GM10248 (cell line): Measurements from ENCODE around the gene ACSL5.

Experiments used
- CTCF ChIA-PET: fragments of 300-600 bp; sonication (Branson Sonifier 250); formaldehyde crosslinking; extraction: SDS; loops from one replicate; lab custom pipeline; 2021; ENCODE audit warnings: antibody characterized with exemption; lab: Yijun Ruan, JAX
- POLR2A ChIA-PET: fragments of 350-650 bp; sonication (Branson Sonifier 250); formaldehyde crosslinking; extraction: SDS; loops from one replicate; lab custom pipeline; 2020; ENCODE audit warnings: antibody characterized with exemption; lab: Yijun Ruan, JAX
- DNase-seq: peaks from one replicate; pipeline ENCODE4 v3.0.0; 2012; ENCODE audit errors: extremely low spot score
- CTCF ChIP-seq: IDR thresholded peaks from 2 replicates; pipeline ENCODE4 v1.5.1; 2012; ENCODE audit warnings: mild to moderate bottlenecking, low read depth; ENCODE audit errors: extremely low read depth, missing control alignments, control extremely low read depth

Gene ACSL5

GRCh38 chr10:112347709-112348671 is 25.9 kb upstream of the ACSL5 start:
- ChIA-PET POLR2A (no interaction called here), CTCF (interaction anchor here (1.7 to 3.0 kb wide), 2 partner anchors 15 to 32 kb away, joined by 7 to 9 read pairs; no protein-coding TSS in a partner anchor)
- no peak for DNase-seq
- no peak for TF ChIP-seq CTCF

DNA sequence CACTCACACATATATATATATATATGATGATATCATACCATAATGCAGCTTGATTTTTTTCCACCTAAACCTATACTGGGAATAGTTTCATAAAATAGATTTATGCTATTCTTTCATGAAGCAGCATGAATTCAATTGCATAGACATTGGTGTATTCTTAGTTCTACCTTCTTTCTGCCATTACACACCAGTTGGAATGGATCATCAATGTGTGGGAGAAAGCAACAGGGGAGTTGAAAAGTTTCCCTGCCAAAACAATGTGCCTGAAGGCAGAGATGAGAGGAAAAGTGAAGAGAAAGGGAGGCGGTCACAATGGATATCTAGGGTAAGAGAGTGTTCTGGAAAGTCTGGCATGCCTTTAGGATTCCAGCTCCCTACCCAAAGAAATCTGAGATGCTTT is 25.2 kb upstream of the ACSL5 start:
- no peak for TF ChIP-seq CTCF
- ChIA-PET CTCF (interaction anchor here (1.2 to 1.7 kb wide), 2 partner anchors 13 to 33 kb away, joined by 3 to 9 read pairs; no protein-coding TSS in a partner anchor), POLR2A (no interaction called here)
- no peak for DNase-seq

- DNase-seq: no peak
- TF ChIP-seq CTCF: no peak
- POLR2A ChIA-PET: no interaction called here
- CTCF ChIA-PET: interaction anchor here (1.0 to 1.7 kb wide), 4 partner anchors 9 to 34 kb away, joined by 3 to 9 read pairs (median 4); no protein-coding TSS in a partner anchor
These were observed 24.3 kb upstream of the ACSL5 start for GRCh38 chr10:112349521-112350085.

DNA sequence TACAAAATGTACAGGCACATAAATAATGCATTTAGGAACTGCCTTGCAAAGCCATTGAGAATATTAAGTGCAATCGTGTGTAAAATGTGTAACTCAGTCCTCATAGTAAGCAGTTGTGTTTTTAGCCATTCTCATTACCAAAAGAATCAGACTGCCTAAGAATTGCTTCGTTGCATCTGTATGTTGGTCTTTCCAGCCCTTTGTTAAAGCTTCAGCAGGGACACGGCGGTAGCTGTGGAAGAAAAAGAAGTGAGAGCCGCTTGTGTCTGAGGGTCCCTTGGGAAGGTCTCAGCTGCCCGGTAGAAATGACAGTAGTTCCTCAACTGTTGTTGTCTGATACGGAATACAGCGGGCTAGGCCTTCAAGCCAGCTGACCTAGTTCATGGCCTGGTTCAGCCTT is 22.8 kb upstream of the ACSL5 start:
- no peak for TF ChIP-seq CTCF
- no peak for DNase-seq
- ChIA-PET CTCF (interaction anchor here (0.7 to 1.0 kb wide), 2 partner anchors 10 to 24 kb away, joined by 3 read pairs; no protein-coding TSS in a partner anchor), POLR2A (no interaction called here)

DNA sequence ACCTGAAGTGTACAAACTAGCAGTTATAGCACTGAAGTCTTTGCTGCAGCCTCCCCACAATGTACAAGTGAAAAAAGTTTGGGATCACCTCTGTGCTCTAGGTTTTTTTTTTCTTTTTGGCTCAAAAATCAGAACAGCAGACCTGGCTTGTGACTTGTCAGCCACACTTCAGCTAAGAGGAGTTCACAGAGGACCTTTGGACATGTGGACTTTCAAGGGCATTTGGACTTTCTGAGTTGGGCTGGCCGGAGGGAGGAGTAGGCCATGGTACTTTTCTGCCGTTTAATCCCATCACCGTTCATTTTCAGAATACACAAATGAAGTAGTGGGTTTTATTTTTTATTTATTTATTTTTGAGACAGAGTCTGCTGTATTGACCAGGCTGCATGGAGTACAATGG is 21.9 kb upstream of the ACSL5 start:
- ChIA-PET POLR2A (no interaction called here), CTCF (interaction anchor here (1.0 kb wide), 1 partner anchor 25 kb away, joined by 3 read pairs; no protein-coding TSS in a partner anchor)
- DNase-seq: no peak
- no peak for TF ChIP-seq CTCF

GRCh38 chr10:112353046-112353445 is 20.9 kb upstream of the ACSL5 start:
- TF ChIP-seq CTCF: no peak
- DNase-seq: no peak
- ChIA-PET POLR2A (no interaction called here), CTCF (no interaction called here)
